Esophagus muscularis mucosa (tissue), 4 donors: ENCODE measurements around the gene OLFML3. TPM values are rescaled to one million over a fixed set of nuclear protein-coding genes. Genes with fewer than 3 reads are reported as not detected.

ENCODE experiments used
- DNase-seq: peaks from one replicate; pipeline ENCODE4 v3.0.0-alpha.2; 2017; ENCODE audit errors: extremely low spot score
- H3K27ac ChIP-seq, 4 donors: fragments of 200-600 bp; sonication (generic); replicated peaks in 1 of 4; 1 replicate in 3 of 4; 2 replicates in 1 of 4; pipeline ENCODE4 v1.5.1; 2016 to 2019; ENCODE audit warnings: mild to moderate bottlenecking in 1 of 4
- H3K27me3 ChIP-seq, 4 donors: fragments of 200-600 bp; sonication (generic); one replicate each; pipeline versions ENCODE4 v1.5.1 to v1.6.0; 2016 to 2019
- H3K36me3 ChIP-seq, 4 donors: fragments of 200-600 bp; sonication (generic); one replicate each; pipeline ENCODE4 v1.5.1; 2016 to 2019
- H3K4me1 ChIP-seq, 4 donors: fragments of 200-600 bp; sonication (generic); one replicate each; pipeline ENCODE4 v1.5.1; 2016 to 2019
- H3K4me3 ChIP-seq, 4 donors: fragments of 200-600 bp; sonication (generic); 1 replicate in 2 of 4; 2 replicates in 2 of 4; pipeline ENCODE4 v1.5.1; 2016 to 2019; ENCODE audit warnings: mild to moderate bottlenecking in 4 of 4, moderate library complexity in 1 of 4
- H3K9me3 ChIP-seq, 4 donors: fragments of 200-600 bp; sonication (generic); 1 replicate in 3 of 4; 2 replicates in 1 of 4; pipeline ENCODE4 v1.5.1; 2016 to 2019
- CTCF ChIP-seq, 3 experiments: fragments of 200-600 bp in 2 of 3; fragments of 450-650 bp in 1 of 3; sonication (generic) in 2 of 3; IDR thresholded peaks; one replicate each; pipeline ENCODE4 v1.5.1; 2017 to 2019; ENCODE audit warnings: antibody characterized with exemption in 3 of 3, mild to moderate bottlenecking in 2 of 3, moderate library complexity in 1 of 3
- EP300 ChIP-seq: sonication (generic); formaldehyde crosslinking; IDR thresholded peaks from one replicate; pipeline ENCODE4 v1.6.1; 2017; ENCODE audit warnings: antibody characterized with exemption
- POLR2A ChIP-seq: fragments of 450-650 bp; IDR thresholded peaks from one replicate; pipeline ENCODE4 v1.6.1; 2017; ENCODE audit warnings: antibody characterized with exemption, moderate library complexity, mild to moderate bottlenecking, low read depth
- POLR2AphosphoS5 ChIP-seq, 2 donors: sonication (generic); formaldehyde crosslinking; IDR thresholded peaks; one replicate each; pipeline ENCODE4 v1.6.1; 2017; ENCODE audit warnings: antibody characterized with exemption in 2 of 2
- WGBS: methylation state at CpG from one replicate; pipeline ENCODE4 v1.1.5; 2018; 5-methylcytosine and 5-hydroxymethylcytosine counted together
- intact Hi-C: fragments of 100-400 bp; cut with DNase I; formaldehyde crosslinking; loops from one replicate; pipeline ENCODE4 v1.15.1; 2023
- total RNA-seq, 4 donors: library from RNA; depleted of rRNA; stranded (reverse); fragments of >200 nt; gene quantifications; one replicate each; pipeline versions ENCODE4 v1.1.0 to v1.2.1, GENCODE V29; 2016

The OLFML3 gene
- total RNA-seq, 4 donors from 2014 or later: 57.7 to 109 (median 67.4) TPM

DNA sequence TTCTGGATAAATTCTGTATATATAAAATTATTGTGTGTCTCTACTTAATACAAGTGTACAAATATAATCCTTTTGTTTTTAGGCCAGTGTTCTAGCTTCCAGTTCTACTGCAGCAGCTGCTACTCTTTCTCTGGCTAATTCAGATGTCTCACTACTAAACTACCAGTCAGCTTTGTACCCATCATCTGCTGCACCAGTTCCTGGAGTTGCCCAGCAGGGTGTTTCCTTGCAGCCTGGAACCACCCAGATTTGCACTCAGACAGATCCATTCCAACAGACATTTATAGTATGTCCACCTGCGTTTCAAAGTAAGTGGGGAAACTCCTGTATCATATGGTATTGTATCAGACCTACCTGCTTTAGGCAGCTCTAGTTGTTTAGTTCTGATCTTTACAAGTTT lies 21.3 kb upstream of the OLFML3 start:
- Histone ChIP-seq H3K4me3 (no peak overlapping the region), H3K27ac (no peak overlapping the region), H3K27me3 (no peaks in the 10 kb centered on the region), H3K9me3 (no peaks in the 10 kb centered on the region), H3K36me3 (peaks cover 39 to 87% (median 69%) of the 10 kb centered on the region in 4 donors), H3K4me1 (peaks cover 0 to 8% (median 0%) of the 10 kb centered on the region in 4 donors)
- intact Hi-C loops: no loop called here
- no peak for DNase-seq
- TF ChIP-seq POLR2AphosphoS5 (IDR thresholded peaks at IDR 0.05) (no peak), POLR2A (no peak), EP300 (no peak), CTCF (IDR thresholded peaks at IDR 0.05) (no peak)
- 86% methylated on average over 1 of the region's 1 CpG for WGBS

GRCh38 chr1:113958691-113959090 lies 20.6 kb upstream of the OLFML3 start:
- H3K36me3 ChIP-seq: peaks cover 44 to 88% (median 74%) of the 10 kb centered on the region in 4 donors

GRCh38 chr1:113963281-113963906 lies 15.9 kb upstream of the OLFML3 start:
- intact Hi-C loops: no loop called here
- peaks cover 34 to 81% (median 62%) of the 10 kb centered on the region in 4 donors for H3K36me3 ChIP-seq

More at GRCh38 chr1:113958691-113959090, 20.6 kb upstream of the OLFML3 start:
- intact Hi-C loops: no loop called here
- no peak overlapping the region for H3K4me3 ChIP-seq
- H3K9me3 ChIP-seq: no peaks in the 10 kb centered on the region
- 88% methylated on average over 1 of the region's 1 CpG for WGBS
- H3K4me1 ChIP-seq: peaks cover 0 to 3% (median under 1%) of the 10 kb centered on the region in 4 donors
- no peak for DNase-seq
- TF ChIP-seq CTCF (IDR thresholded peaks at IDR 0.05) (no peak), POLR2A (no peak), EP300 (no peak), POLR2AphosphoS5 (IDR thresholded peaks at IDR 0.05) (no peak)
- H3K27ac ChIP-seq: no peak overlapping the region
- H3K27me3 ChIP-seq: no peaks in the 10 kb centered on the region

GRCh38 chr1:113965703-113966412 lies 13.4 kb upstream of the OLFML3 start:
- DNase-seq: no peak
- 87% methylated on average over 4 of the region's 4 CpGs for WGBS
- no peak for TF ChIP-seq EP300
- Histone ChIP-seq H3K27me3 (no peaks in the 10 kb centered on the region), H3K9me3 (no peaks in the 10 kb centered on the region), H3K36me3 (peaks cover 52 to 89% (median 68%) of the 10 kb centered on the region in 4 donors), H3K4me3 (no peak overlapping the region), H3K4me1 (peaks cover 0 to 29% (median 16%) of the 10 kb centered on the region in 4 donors), H3K27ac (no peak overlapping the region)
- intact Hi-C loops: no loop called here

More at GRCh38 chr1:113963281-113963906, 15.9 kb upstream of the OLFML3 start:
- no peaks in the 10 kb centered on the region for H3K27me3 ChIP-seq
- DNase-seq: no peak
- 92% methylated on average over 12 of the region's 12 CpGs for WGBS
- no peaks in the 10 kb centered on the region for H3K9me3 ChIP-seq
- no peak overlapping the region for H3K27ac ChIP-seq
- H3K4me3 ChIP-seq: no peak overlapping the region
- peaks cover 0 to 29% (median 16%) of the 10 kb centered on the region in 4 donors for H3K4me1 ChIP-seq
- no peak for TF ChIP-seq CTCF (IDR thresholded peaks at IDR 0.05)
- TF ChIP-seq POLR2A: no peak
- TF ChIP-seq EP300: no peak
- no peak for TF ChIP-seq POLR2AphosphoS5 (IDR thresholded peaks at IDR 0.05)

DNA sequence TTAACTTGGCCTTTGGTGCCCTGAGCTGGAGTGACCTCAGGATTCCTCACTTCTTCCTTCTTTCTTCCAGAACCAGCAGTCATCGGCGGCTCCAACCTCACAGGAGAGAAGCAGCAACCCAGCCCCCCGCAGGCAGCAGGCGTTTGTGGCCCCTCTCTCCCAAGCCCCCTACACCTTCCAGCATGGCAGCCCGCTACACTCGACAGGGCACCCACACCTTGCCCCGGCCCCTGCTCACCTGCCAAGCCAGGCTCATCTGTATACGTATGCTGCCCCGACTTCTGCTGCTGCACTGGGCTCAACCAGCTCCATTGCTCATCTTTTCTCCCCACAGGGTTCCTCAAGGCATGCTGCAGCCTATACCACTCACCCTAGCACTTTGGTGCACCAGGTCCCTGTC lies 6.3 kb upstream of the OLFML3 start:
- WGBS: 87% methylated on average over 9 of the region's 9 CpGs
- TF ChIP-seq CTCF (IDR thresholded peaks at IDR 0.05): no peak
- TF ChIP-seq POLR2A: no peak
- no peak for TF ChIP-seq EP300
- TF ChIP-seq POLR2AphosphoS5 (IDR thresholded peaks at IDR 0.05): no peak
- intact Hi-C loops: loop anchor here (10.0 kb wide), 1 partner anchor 138 kb away; no protein-coding TSS in a partner anchor
- Histone ChIP-seq H3K4me3 (no peak overlapping the region), H3K27me3 (no peaks in the 10 kb centered on the region), H3K4me1 (peaks cover 12 to 32% (median 25%) of the 10 kb centered on the region in 4 donors), H3K27ac (no peak overlapping the region), H3K36me3 (peaks cover 56 to 79% (median 65%) of the 10 kb centered on the region in 4 donors), H3K9me3 (no peaks in the 10 kb centered on the region)
- no peak for DNase-seq
